IMR-90 (cell line): ENCODE data around the gene SLC16A4. TPM values are rescaled to one million over a fixed set of nuclear protein-coding genes. Genes with fewer than 3 reads are reported as not detected.

ENCODE experiments used
- ATAC-seq: fragments of 200-7000 bp; cut with Tn5 transposase; 2 replicates; pipeline ENCODE4 v1.9.1; 2020; ENCODE audit warnings: low read depth, mild to moderate bottlenecking, moderate library complexity
- BruUV-seq: library from RNA; stranded (reverse); fragments of 400-500 nt; replicated peaks from 2 replicates; lab custom pipeline; 2021; lab: Mats Ljungman, UMichigan
- CTCF ChIA-PET: fragments of 300-600 bp; formaldehyde crosslinking; extraction: SDS; loops from one replicate; lab custom pipeline; 2021; ENCODE audit warnings: antibody characterized with exemption; lab: Yijun Ruan, JAX
- POLR2A ChIA-PET: fragments of 300-600 bp; sonication (Branson Sonifier 250); formaldehyde crosslinking; loops from one replicate; lab custom pipeline; 2022; ENCODE audit warnings: antibody characterized with exemption; ENCODE audit not compliant: unreplicated experiment; lab: Charles Lee
- DNase-seq: peaks from one replicate; pipeline ENCODE4 v3.0.0; 2013
- H2AFZ ChIP-seq: replicated peaks from 2 replicates; pipeline ENCODE3; 2013; ENCODE audit warnings: low read length, mild to moderate bottlenecking; ENCODE audit not compliant: poor library complexity
- H2AK5ac ChIP-seq: 2 replicates; pipeline ENCODE4 v1.6.1; 2013; ENCODE audit warnings: low read depth, low read length, inconsistent platforms
- H2AK9ac ChIP-seq: replicated peaks from 2 replicates; pipeline ENCODE3; 2013; ENCODE audit warnings: mild to moderate bottlenecking, low read depth, low read length, moderate library complexity; ENCODE audit not compliant: poor library complexity
- H2BK120ac ChIP-seq: 2 replicates; pipeline ENCODE4 v1.6.1; 2013; ENCODE audit warnings: low read depth, low read length, inconsistent platforms
- H2BK15ac ChIP-seq: 3 replicates; pipeline ENCODE4 v1.6.1; 2013; ENCODE audit warnings: low read depth, low read length, inconsistent platforms
- H2BK20ac ChIP-seq: 2 replicates; pipeline ENCODE4 v1.6.1; 2013; ENCODE audit warnings: low read depth, mild to moderate bottlenecking, inconsistent platforms, low read length, moderate library complexity
- H2BK5ac ChIP-seq: 2 replicates; pipeline ENCODE4 v1.6.1; 2013; ENCODE audit warnings: mild to moderate bottlenecking, low read depth, low read length, inconsistent platforms; ENCODE audit not compliant: poor library complexity, severe bottlenecking
- H3K14ac ChIP-seq: replicated peaks from 2 replicates; pipeline ENCODE4 v1.6.1; 2013; ENCODE audit warnings: low read depth, low read length, inconsistent platforms
- H3K18ac ChIP-seq: 2 replicates; pipeline ENCODE4 v1.6.1; 2013; ENCODE audit warnings: low read depth, low read length, control low read depth
- H3K23ac ChIP-seq: 2 replicates; pipeline ENCODE4 v1.6.1; 2013; ENCODE audit warnings: low read depth, low read length, inconsistent platforms
- H3K27ac ChIP-seq: 2 replicates; pipeline ENCODE4 v1.5.1; 2013; ENCODE audit warnings: mild to moderate bottlenecking, control low read depth, low read length; ENCODE audit not compliant: insufficient read depth
- H3K27me3 ChIP-seq: 2 replicates; pipeline ENCODE4 v1.6.1; 2013; ENCODE audit warnings: low read length; ENCODE audit not compliant: control insufficient read depth, insufficient read depth
- H3K36me3 ChIP-seq: 2 replicates; pipeline ENCODE4 v1.6.1; 2013; ENCODE audit warnings: low read length, mixed read lengths; ENCODE audit not compliant: control insufficient read depth, insufficient read depth
- H3K4ac ChIP-seq: 2 replicates; pipeline ENCODE4 v1.6.1; 2013; ENCODE audit warnings: low read depth, low read length, inconsistent platforms
- H3K4me1 ChIP-seq: 2 replicates; pipeline ENCODE4 v1.6.1; 2013; ENCODE audit warnings: low read length, mixed read lengths; ENCODE audit not compliant: control insufficient read depth, insufficient read depth
- H3K4me2 ChIP-seq: 2 replicates; pipeline ENCODE4 v1.6.1; 2013; ENCODE audit warnings: low read depth, mild to moderate bottlenecking, control low read depth, low read length, moderate library complexity
- H3K4me3 ChIP-seq: 2 replicates; pipeline ENCODE4 v1.5.1; 2013; ENCODE audit warnings: low read depth, mild to moderate bottlenecking, control low read depth, low read length, moderate library complexity; ENCODE audit not compliant: insufficient read depth
- H3K56ac ChIP-seq: 2 replicates; pipeline ENCODE4 v1.6.1; 2013; ENCODE audit warnings: low read length, inconsistent platforms; ENCODE audit not compliant: insufficient read depth; ENCODE audit errors: extremely low read depth
- H3K79me1 ChIP-seq, 2 experiments: 2 replicates each; pipeline ENCODE4 v1.6.1; 2013; ENCODE audit warnings: low read length in 2 of 2, inconsistent platforms in 1 of 2, low read depth in 1 of 2
- H3K9ac ChIP-seq: 2 replicates; pipeline ENCODE4 v1.6.1; 2013; ENCODE audit warnings: low read depth, low read length, control low read depth
- H3K9me1 ChIP-seq: 2 replicates; pipeline ENCODE4 v1.6.1; 2013; ENCODE audit warnings: low read length, inconsistent platforms; ENCODE audit not compliant: insufficient read depth
- H3K9me3 ChIP-seq: 2 replicates; pipeline ENCODE4 v1.6.1; 2013; ENCODE audit warnings: low read length; ENCODE audit not compliant: control insufficient read depth, insufficient read depth
- H4K20me1 ChIP-seq: 2 replicates; pipeline ENCODE4 v1.6.1; 2013; ENCODE audit warnings: low read length, inconsistent platforms; ENCODE audit not compliant: insufficient read depth
- H4K5ac ChIP-seq: 2 replicates; pipeline ENCODE4 v1.6.1; 2013; ENCODE audit warnings: mild to moderate bottlenecking, low read depth, low read length, control low read depth
- H4K8ac ChIP-seq, 2 experiments: 2 replicates each; pipeline ENCODE4 v1.6.1; 2013; ENCODE audit warnings: low read depth in 2 of 2, low read length in 2 of 2, control low read depth in 1 of 2, inconsistent platforms in 1 of 2
- H4K91ac ChIP-seq: 2 replicates; pipeline ENCODE4 v1.6.1; 2013; ENCODE audit warnings: low read depth, low read length, inconsistent platforms; ENCODE audit not compliant: insufficient read depth
- BHLHE40 ChIP-seq: fragments of 150-350 bp; IDR thresholded peaks from 2 replicates; pipeline ENCODE4 v1.6.1; 2016; ENCODE audit warnings: mild to moderate bottlenecking, low read depth, low read length
- CHD1 ChIP-seq: IDR thresholded peaks from 2 replicates; pipeline ENCODE4 v1.6.1; 2012; ENCODE audit warnings: low read depth, low read length, improper control_type of control experiment
- FOS ChIP-seq: fragments of 150-350 bp; IDR thresholded peaks from 2 replicates; pipeline ENCODE4 v1.6.1; 2016; ENCODE audit warnings: low read depth, low read length
- MAZ ChIP-seq: IDR thresholded peaks from 2 replicates; pipeline ENCODE4 v1.6.1; 2012; ENCODE audit warnings: low read depth, mild to moderate bottlenecking, low read length, improper control_type of control experiment, moderate library complexity, borderline replicate concordance
- MXI1 ChIP-seq: IDR thresholded peaks from 2 replicates; pipeline ENCODE4 v1.6.1; 2012; ENCODE audit warnings: low read depth, mild to moderate bottlenecking, low read length, moderate library complexity, borderline replicate concordance
- WGBS, 2 experiments: methylation state at CpG; one replicate each; pipeline versions ENCODE4 v1.1.5 to v1.1.7; 2013; ENCODE audit warnings: missing lambda C conversion rate in 2 of 2; ENCODE audit not compliant: insufficient read length in 1 of 2; ENCODE audit errors: extremely low coverage in 2 of 2; 5-methylcytosine and 5-hydroxymethylcytosine counted together
- dilution Hi-C: fragments of 300-500 bp; cut with HindIII; formaldehyde crosslinking; loops from one replicate; pipeline ENCODE4 v1.14.3; 2018; ENCODE audit warnings: low sequenced_read_pairs; ENCODE audit not compliant: unreplicated experiment
- in situ Hi-C: fragments of 300-500 bp; cut with MboI; formaldehyde crosslinking; loops from 3 replicates; pipeline ENCODE4 v1.14.3; 2019; ENCODE audit warnings: low sequenced_read_pairs, inconsistent platforms, mixed read lengths
- intact Hi-C: fragments of 100-400 bp; cut with micrococcal nuclease; formaldehyde crosslinking; loops from 2 replicates; pipeline ENCODE4 v1.10.0; 2022
- polyA plus RNA-seq, 3 experiments: library from polyadenylated mRNA; depleted of rRNA; stranded (reverse); fragments of >200 nt; gene quantifications; 2 replicates each; pipeline ENCODE4 v1.2.3, GENCODE V29; 2012; ENCODE audit warnings: low replicate concordance in 1 of 3
- total RNA-seq: library from RNA; depleted of rRNA; stranded (reverse); fragments of >200 nt; gene quantifications from 2 replicates; pipeline ENCODE4 v1.2.3, GENCODE V29; 2012
- TF ChIP-seq, protein P1 (sequence below): fragments of 150-350 bp; IDR thresholded peaks from 2 replicates; pipeline ENCODE4 v1.6.1; 2016; ENCODE audit warnings: low read depth, mild to moderate bottlenecking, low read length, moderate library complexity, borderline replicate concordance

SLC16A4 gene
- total and polyA plus RNA-seq, 2 of the 4 experiments (the other 2 are of a cell fraction): 27.7 to 65.2 TPM

- Histone ChIP-seq H2AFZ (no peak overlapping the region), H4K8ac (no peak overlapping the region), H3K9ac (no peak overlapping the region), H3K9me1 (no peaks in the 10 kb centered on the region), H3K56ac (no peak overlapping the region), H2BK15ac (no peak overlapping the region), H3K9me3 (no peaks in the 10 kb centered on the region), H2BK120ac (no peak overlapping the region), H4K20me1 (0 out of 2 replicates have a peak, but pooled peaks cover 2% of the 10 kb centered on the region), H3K18ac (no peak overlapping the region), H3K79me1 (peaks cover 16 to 19% of the 10 kb centered on the region in 2 experiments), H2BK5ac (peak overlapping the region; percentile 46), H2AK9ac (no peak overlapping the region), H4K91ac (no peak overlapping the region), H2AK5ac (no peak overlapping the region), H3K4me3 (no peak overlapping the region), H3K4ac (no peak overlapping the region), H3K4me1 (no peaks in the 10 kb centered on the region), H3K27me3 (no peaks in the 10 kb centered on the region), H3K36me3 (peaks cover 17% of the 10 kb centered on the region), H3K27ac (no peak overlapping the region), H2BK20ac (no peak overlapping the region), H3K4me2 (no peak overlapping the region), H3K23ac (no peak overlapping the region), H4K5ac (no peak overlapping the region), H3K14ac (no peak overlapping the region)
- dilution Hi-C loops (no loop called here), in situ Hi-C loops (no loop called here), intact Hi-C loops (no loop called here)
- TF ChIP-seq FOS (peak; percentile 50; the same call in 1 of the 2 replicates), MXI1 (no peak), MAZ (no peak), CHD1 (no peak), BHLHE40 (no peak)
- TF ChIP-seq, protein P1, sequence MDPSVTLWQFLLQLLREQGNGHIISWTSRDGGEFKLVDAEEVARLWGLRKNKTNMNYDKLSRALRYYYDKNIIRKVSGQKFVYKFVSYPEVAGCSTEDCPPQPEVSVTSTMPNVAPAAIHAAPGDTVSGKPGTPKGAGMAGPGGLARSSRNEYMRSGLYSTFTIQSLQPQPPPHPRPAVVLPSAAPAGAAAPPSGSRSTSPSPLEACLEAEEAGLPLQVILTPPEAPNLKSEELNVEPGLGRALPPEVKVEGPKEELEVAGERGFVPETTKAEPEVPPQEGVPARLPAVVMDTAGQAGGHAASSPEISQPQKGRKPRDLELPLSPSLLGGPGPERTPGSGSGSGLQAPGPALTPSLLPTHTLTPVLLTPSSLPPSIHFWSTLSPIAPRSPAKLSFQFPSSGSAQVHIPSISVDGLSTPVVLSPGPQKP: no peak
- no TSS peak for BruUV-seq
- ChIA-PET CTCF (interaction anchor here (0.7 kb wide), 1 partner anchor 12 kb away, joined by 3 read pairs; no protein-coding TSS in a partner anchor), POLR2A (no interaction called here)
- peak; percentile 77 for DNase-seq
- no CpG with 5 or more reads among the region's 1 CpG for WGBS, 2 experiments
- ATAC-seq: peak; percentile 93
Measured at GRCh38 chr1:110370827-110371226, 20.0 kb downstream of the SLC16A4 start.
